HEK293T (cell line): Measurements from ENCODE around the gene PCCB.

Experiments used
- ARNT ChIP-seq: fragments of 450-650 bp; IDR thresholded peaks from 2 replicates; pipeline ENCODE4 v1.6.1; 2017; ENCODE audit warnings: mild to moderate bottlenecking
- BHLHE40 ChIP-seq: fragments of 450-650 bp; IDR thresholded peaks from 2 replicates; pipeline ENCODE4 v1.6.1; 2016; ENCODE audit warnings: mild to moderate bottlenecking, moderate library complexity, borderline replicate concordance
- ELF4 ChIP-seq: fragments of 450-650 bp; IDR thresholded peaks from 2 replicates; pipeline ENCODE4 v1.6.1; 2017; ENCODE audit warnings: antibody characterized with exemption
- FOXA1 ChIP-seq: fragments of 450-650 bp; IDR thresholded peaks from 2 replicates; pipeline ENCODE4 v1.6.1; 2016; ENCODE audit warnings: mild to moderate bottlenecking
- FOXK2 ChIP-seq: fragments of 450-650 bp; IDR thresholded peaks from 2 replicates; pipeline ENCODE4 v1.6.1; 2016; ENCODE audit warnings: mild to moderate bottlenecking
- FOXM1 ChIP-seq: fragments of 450-650 bp; IDR thresholded peaks from 2 replicates; pipeline ENCODE4 v1.6.1; 2017; ENCODE audit warnings: mild to moderate bottlenecking, borderline replicate concordance
- HDGF ChIP-seq: fragments of 450-650 bp; IDR thresholded peaks from 2 replicates; pipeline ENCODE4 v1.6.1; 2017; ENCODE audit warnings: antibody characterized with exemption, borderline replicate concordance
- LEF1 ChIP-seq: fragments of 450-650 bp; IDR thresholded peaks from 2 replicates; pipeline ENCODE4 v1.6.1; 2017; ENCODE audit warnings: mild to moderate bottlenecking, borderline replicate concordance
- NFRKB ChIP-seq: fragments of 450-650 bp; IDR thresholded peaks from 2 replicates; pipeline ENCODE4 v1.6.1; 2016; ENCODE audit warnings: mild to moderate bottlenecking, moderate library complexity
- PKNOX1 ChIP-seq: fragments of 450-650 bp; IDR thresholded peaks from 2 replicates; pipeline ENCODE4 v1.6.1; 2016
- SP1 ChIP-seq: fragments of 450-650 bp; IDR thresholded peaks from 2 replicates; pipeline ENCODE4 v1.6.1; 2017
- SUZ12 ChIP-seq: fragments of 450-650 bp; IDR thresholded peaks from 2 replicates; pipeline ENCODE4 v1.6.1; 2016; ENCODE audit warnings: mild to moderate bottlenecking
- TARDBP ChIP-seq: fragments of 450-650 bp; IDR thresholded peaks from 2 replicates; pipeline ENCODE4 v1.6.1; 2016
- ZNF384 ChIP-seq: fragments of 450-650 bp; IDR thresholded peaks from 2 replicates; pipeline ENCODE4 v1.6.1; 2016

- TF ChIP-seq ZNF384 (no peak), BHLHE40 (no peak), FOXM1 (no peak), ELF4 (no peak), SP1 (no peak), HDGF (no peak), ARNT (no peak), FOXA1 (no peak), SUZ12 (no peak), TARDBP (no peak), FOXK2 (no peak), LEF1 (no peak), NFRKB (no peak), PKNOX1 (no peak)
Measured at GRCh38 chr3:136378011-136378410, 127.9 kb downstream of the PCCB start.
